GM18511 (cell line): ENCODE results near the gene TGFB3.

Experiments
- ATAC-seq: cut with Tn5 transposase; IDR thresholded peaks from one replicate; pipeline ENCODE4 v1.9.1; 2021; ENCODE audit warnings: mild to moderate bottlenecking, moderate library complexity; ENCODE audit not compliant: unreplicated experiment

TGFB3 gene

GRCh38 chr14:75910048-75910447, 71.7 kb downstream of the TGFB3 start:
- ATAC-seq: no peak

- no peak for ATAC-seq
Measured at GRCh38 chr14:75909630-75910029, 72.2 kb downstream of the TGFB3 start.
